ENCODE results near the gene TMEM8B. TPM values are rescaled to one million over a fixed set of nuclear protein-coding genes. Genes with fewer than 3 reads are reported as not detected.

TMEM8B gene
- total and polyA plus RNA-seq, 2 of the 8 experiments (the other 6 are each of a cell fraction or from before 2014, with no cell fraction given) = 7.5 to 10.4 TPM

DNA sequence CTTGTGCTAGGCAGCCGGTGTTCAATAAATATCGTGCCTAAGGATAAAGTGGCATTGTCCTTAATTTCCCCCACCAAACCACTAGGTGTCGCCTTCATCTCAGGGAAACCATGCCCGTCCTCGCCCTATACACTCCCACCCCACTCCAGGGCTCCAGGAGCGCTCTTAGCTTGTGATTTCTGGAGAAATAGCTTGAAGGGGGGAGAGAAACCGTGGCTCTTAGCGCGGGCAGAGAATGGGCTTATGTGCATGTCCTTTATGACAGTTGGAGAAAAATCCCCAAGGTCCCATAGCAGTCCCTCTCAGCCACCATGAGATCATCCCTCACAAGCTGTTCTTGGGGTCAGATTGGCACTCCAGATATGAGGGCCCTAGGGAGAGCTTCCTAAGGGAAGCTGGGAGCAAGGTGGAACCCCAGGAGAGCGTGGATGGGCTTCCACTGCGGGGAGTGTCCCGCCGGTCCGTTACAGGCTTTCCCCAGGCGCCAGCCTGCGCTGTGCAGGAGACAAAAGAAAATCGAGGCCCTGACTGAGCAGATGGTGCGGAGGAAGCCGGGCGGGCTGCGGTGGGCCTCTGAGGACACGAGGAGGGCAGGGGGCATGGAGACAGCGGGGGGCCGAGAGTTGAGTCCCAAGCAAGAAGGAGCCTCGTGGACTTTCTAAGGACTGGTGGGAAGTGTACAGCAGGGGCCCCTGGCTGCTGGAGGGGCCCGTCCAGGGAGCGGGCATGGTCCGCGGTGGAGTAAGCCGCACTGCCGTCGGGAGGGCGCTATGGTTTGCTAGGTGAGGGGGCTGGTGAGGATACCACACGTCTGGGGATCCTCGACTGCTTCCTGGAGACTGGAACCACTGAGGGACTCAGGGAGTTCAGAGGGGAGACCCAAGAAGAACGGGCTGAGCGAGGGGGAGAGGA is 38.4 kb upstream of the TMEM8B start (continued):
- TF ChIP-seq SIRT6 (IDR thresholded peaks at IDR 0.05; ENCODE audit: low read length) (no peak), CBX8 (IDR thresholded peaks at IDR 0.05; ENCODE audit: borderline replicate concordance, low read depth, low read length) (no peak), SUZ12 (IDR thresholded peaks at IDR 0.05; ENCODE audit: low read length) (no peak), SAP30 (IDR thresholded peaks at IDR 0.05; ENCODE audit: insufficient read depth, insufficient replicate concordance, low read length) (no peak), ZNF274 (IDR thresholded peaks at IDR 0.05; ENCODE audit: borderline replicate concordance, extremely low read depth, low read length) (no peak), YY1 (IDR thresholded peaks at IDR 0.05; ENCODE audit: low read depth, low read length) (peak; percentile 33; the same call in 1 of the 2 replicates), PHF8 (conservative IDR thresholded peaks at IDR 0.05; ENCODE audit: low read depth, low read length) (0 out of 2 replicates have a peak, but pooled peaks have one; percentile 34), GABPA (IDR thresholded peaks at IDR 0.05; ENCODE audit: borderline replicate concordance, insufficient read depth, low read length) (0 out of 2 replicates have a peak, but pooled peaks have one; percentile 35), POLR2A (IDR thresholded peaks at IDR 0.05; ENCODE audit: control extremely low read depth in 1 of 2, low read depth in 2 of 2, low read length in 2 of 2) (no peak), POU5F1 (IDR thresholded peaks at IDR 0.05; ENCODE audit: low read depth, low read length) (no peak), RXRA (IDR thresholded peaks at IDR 0.05; ENCODE audit: insufficient read depth, low read depth, low read length) (no peak), NANOG (IDR thresholded peaks at IDR 0.05; ENCODE audit: insufficient read depth, low read depth, low read length, poor library complexity, severe bottlenecking) (no peak), KDM5A (IDR thresholded peaks at IDR 0.05; ENCODE audit: low read length) (no peak), BACH1 (IDR thresholded peaks at IDR 0.05; ENCODE audit: low read length) (no peak; the same call in 1 of the 2 replicates), TEAD4 (IDR thresholded peaks at IDR 0.05; ENCODE audit: low read depth, low read length) (no peak), SP2 (IDR thresholded peaks at IDR 0.05; ENCODE audit: low read length) (no peak), CTBP2 (IDR thresholded peaks at IDR 0.05; ENCODE audit: borderline replicate concordance, insufficient read depth, insufficient read length, low read length) (no peak), JUND (IDR thresholded peaks at IDR 0.05; ENCODE audit: low read length) (0 out of 2 replicates have a peak, but pooled peaks have one; percentile 35), EGR1 (IDR thresholded peaks at IDR 0.05; ENCODE audit: borderline replicate concordance, low read depth, low read length) (no peak), TCF12 (IDR thresholded peaks at IDR 0.05; ENCODE audit: low read depth, low read length) (no peak)
- TF ChIP-seq, protein P1, sequence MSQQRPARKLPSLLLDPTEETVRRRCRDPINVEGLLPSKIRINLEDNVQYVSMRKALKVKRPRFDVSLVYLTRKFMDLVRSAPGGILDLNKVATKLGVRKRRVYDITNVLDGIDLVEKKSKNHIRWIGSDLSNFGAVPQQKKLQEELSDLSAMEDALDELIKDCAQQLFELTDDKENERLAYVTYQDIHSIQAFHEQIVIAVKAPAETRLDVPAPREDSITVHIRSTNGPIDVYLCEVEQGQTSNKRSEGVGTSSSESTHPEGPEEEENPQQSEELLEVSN (IDR thresholded peaks at IDR 0.05) = peak; percentile 34; the same call in 1 of the 2 replicates
- TF ChIP-seq, protein P2, sequence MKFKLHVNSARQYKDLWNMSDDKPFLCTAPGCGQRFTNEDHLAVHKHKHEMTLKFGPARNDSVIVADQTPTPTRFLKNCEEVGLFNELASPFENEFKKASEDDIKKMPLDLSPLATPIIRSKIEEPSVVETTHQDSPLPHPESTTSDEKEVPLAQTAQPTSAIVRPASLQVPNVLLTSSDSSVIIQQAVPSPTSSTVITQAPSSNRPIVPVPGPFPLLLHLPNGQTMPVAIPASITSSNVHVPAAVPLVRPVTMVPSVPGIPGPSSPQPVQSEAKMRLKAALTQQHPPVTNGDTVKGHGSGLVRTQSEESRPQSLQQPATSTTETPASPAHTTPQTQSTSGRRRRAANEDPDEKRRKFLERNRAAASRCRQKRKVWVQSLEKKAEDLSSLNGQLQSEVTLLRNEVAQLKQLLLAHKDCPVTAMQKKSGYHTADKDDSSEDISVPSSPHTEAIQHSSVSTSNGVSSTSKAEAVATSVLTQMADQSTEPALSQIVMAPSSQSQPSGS (IDR thresholded peaks at IDR 0.05; ENCODE audit: low read length) = no peak
